RPMI8226 (cell line): ENCODE measurements around the gene MRPL27.
A peak's percentile ranks its signal among the peaks of the same experiment; 100 is the strongest.
"Not testable (repeated sequence)": the region's sequence is repeated elsewhere in the genome, so short reads cannot be mapped to it uniquely, and the experiment has no call there.

Source experiments
- DNase-seq: peaks from one replicate; pipeline ENCODE4 v3.0.0-alpha.2; 2015

Gene MRPL27

DNA sequence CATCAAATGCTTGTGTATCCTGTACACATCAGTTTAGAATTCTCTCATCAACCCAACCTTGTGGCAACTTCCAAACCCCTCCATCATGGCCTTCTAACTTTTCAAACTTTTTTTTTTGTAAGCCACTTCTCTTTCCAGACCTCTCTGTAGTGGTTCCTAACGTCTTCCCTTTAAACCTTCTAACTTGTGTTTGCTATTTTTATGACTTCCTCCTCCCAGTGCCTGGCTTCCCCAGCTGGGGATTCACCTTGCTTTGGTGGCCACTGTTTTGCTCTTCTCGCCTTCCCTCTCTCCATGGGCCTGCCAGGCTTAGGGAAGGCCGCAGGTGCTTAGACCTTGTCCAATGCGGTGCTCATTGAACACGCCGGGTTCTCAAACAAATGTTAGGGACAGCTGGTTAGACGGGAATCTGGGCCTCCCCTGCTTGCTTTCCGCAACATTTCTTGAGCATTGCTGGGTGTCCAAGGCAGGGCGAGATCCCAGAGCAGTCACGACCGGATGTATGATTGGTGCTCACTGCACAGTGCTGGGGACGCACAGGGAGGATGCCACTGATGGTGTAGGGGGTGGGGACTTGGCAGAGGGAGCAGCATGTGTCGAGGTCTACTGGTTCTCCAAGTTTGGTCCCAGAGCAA, 28.1 kb downstream of the MRPL27 start:
- DNase-seq = no peak

DNA sequence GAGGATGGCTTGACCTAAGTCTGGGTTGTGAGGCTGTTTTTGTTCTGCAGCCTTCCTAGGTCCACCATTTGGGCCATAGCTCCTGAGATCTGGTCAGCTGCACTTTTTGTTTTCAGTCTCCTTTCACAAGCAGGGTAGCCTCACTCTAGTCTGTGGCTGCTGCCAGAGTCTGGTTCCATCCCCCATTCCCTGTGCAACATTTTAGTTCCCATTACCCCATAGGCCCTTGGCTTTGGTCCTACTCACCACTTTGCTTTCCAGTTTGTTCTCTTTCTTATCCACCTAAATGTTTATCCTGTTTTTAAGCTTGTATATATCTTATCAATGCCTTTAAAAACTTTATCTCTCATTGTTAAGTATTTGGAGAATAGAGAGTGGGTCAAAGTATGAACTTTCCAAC, 33.6 kb downstream of the MRPL27 start:
- no peak for DNase-seq

DNA sequence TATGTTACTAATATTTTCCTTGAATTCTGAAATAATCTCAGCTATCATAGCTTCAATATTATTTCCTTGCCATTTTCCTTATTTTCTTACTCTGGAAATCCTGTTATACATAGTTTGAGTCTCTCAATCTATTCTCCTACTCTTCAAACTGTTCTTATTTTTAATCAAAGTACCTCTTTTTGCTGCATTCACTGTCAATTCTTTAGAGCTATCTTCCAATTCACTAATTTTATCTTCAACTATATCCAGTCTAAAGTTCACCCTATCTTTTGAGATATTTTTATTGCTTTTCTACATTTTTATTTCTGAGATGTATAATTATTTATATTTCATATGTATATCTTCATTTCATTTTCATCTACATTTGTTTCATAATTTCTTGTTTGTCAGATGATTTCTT, 34.3 kb downstream of the MRPL27 start:
- no peak for DNase-seq

DNA sequence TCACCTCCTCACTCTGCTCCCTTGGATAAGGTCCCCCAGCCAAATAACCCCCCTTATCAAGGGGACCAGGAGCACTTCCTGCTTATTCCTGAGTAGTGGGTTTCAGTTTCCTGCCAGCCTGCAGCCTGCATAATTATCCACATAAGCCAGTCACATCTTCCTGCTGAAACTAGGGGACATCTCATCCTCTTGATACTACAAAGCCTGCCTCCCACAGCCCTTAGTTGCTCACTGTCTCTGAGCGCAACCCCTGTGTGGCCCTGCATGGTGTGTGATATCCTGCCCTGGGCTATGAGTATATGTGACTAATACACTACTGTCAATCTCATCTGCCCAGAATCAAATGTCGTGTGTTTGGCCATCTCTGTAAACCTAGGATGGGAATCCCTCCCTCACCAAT, 35.0 kb downstream of the MRPL27 start:
- no peak for DNase-seq

DNA sequence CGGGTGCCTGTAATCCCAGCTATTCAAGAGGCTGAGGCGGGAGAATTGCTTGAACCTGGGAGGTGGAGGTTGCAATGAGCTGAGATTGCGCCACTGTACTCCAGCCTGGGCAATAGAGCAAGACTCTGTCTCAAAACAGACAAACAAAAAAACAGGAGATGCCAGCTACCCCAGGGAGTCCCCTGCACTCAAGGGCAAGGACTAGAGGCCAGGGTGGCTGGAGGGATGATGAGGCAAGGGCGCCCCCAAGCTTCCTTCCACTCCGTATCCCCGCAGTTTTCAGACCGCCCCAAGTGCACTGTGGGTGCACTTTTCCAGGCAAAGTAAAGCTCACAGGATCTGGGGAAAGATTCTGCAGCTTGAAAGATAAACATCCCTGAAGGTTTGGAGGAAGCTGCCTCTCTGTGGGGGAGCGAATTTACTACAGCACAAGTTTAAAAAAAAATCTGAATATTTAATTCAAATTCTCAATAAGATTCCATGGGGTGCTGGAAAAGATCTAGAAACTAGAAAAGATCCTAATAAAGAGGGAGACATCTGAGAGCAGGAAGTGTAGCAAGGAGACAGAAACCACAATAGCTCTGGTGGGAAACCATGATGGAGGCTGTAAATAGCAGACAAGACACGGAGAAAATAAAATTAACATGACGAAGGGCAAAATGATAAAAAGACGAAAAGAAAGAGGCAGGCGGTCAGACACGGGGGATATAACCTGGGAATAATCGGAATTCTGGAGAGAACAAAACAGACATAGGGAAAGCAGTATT, 39.5 kb downstream of the MRPL27 start:
- DNase-seq = not testable (repeated sequence)

DNA sequence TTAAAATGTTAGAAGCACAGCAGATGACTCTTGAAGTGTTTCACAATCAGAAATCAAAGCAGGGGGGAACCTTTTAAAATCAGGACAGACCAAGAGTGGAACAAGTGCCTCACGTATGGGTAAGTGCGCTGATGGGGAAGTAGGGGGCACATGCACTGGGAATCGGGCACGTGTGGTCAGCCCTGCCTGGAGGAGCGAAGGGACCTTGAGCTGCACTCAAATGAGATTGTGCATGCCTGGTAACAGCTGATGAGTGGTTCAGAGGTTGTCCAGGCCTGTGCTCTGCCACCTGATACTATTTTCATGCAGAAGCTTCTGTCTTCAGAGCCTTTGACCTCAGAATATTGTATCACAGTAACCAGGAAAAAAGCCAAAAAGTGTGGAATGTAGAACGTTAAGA, 40.8 kb downstream of the MRPL27 start:
- DNase-seq = no peak

- no peak for DNase-seq
Measured at GRCh38 chr17:50331085-50331791, 41.7 kb downstream of the MRPL27 start.

DNA sequence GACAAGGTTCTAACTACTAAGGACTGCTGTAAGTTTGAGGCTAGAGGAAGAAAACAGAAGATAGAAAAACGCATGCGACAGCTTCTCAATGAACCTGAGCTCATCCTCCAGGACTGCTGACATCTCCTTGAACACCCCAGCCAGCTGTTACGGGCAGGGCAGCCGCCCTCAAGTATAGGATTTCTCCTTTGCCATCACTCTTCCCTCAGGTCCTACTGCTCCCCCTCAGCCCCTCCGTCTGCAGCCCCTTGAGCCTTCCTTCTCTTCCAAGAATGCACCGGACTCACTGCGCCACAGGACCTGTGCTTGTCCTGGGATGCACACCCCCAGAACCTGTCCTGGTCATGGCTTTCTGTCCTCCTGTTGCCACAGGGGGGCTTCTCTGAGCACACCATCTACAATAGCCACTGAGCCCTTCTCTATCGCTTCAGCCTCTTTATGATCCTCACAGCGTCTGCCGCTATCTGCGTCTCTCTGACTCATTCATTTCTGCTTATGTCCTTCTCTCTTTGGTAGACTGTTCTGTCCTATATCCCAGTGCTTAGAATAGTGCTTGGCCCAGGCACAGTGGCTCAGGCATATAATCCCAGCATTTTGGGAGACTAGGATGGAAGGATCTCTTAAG, 42.7 kb downstream of the MRPL27 start:
- DNase-seq = no peak

GRCh38 chr17:50329716-50330115, 43.3 kb downstream of the MRPL27 start:
- DNase-seq = no peak

DNA sequence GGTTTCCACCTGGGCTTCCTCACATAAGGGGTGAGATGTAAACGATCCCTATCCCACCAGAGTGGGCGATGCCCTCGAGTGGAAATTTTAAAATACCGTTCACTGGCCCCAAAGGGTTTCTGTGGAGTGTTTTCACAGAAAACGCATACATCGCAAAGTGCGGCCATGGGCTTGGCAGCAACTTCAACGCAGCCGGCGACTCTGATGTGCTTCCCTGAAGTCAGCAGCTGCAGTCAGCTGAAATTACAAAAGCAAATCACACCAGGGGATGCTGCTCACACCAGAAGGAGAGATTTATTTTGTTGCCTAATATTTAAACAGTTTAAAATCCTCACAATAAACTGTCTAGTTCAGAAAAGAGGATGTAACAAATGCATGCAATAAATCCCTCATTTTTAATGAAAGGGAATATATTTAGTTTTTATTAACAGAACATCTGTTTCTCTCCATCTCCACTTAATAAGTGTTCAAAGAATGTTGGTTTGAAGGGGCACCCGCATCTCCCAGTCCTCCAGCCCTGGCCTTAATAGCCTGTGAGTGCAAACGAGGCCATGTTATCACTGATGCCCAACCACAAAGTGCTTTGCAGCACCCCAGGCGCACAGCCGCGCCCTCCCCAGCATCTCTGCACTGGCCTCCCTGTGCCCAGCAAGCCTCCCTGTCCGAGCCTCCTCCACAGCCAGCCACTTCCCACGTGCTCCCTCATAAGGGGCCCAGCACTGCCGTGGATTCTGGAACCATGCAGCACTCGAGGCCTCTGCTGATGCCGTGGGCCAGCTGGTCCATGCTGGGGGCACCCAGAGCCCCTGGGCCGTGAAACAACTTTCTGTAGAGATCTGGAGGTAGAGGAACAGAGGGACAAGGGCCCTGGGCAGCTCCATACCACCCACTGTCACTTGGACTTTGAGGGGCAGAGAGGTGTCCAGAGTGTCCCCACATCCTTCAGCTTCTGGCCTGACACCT, 44.3 kb downstream of the MRPL27 start:
- no peak for DNase-seq

GRCh38 chr17:50326831-50327364, 46.1 kb downstream of the MRPL27 start:
- peak; percentile 20 for DNase-seq

GRCh38 chr17:50325906-50326305, 47.1 kb downstream of the MRPL27 start:
- no peak for DNase-seq

- no peak for DNase-seq
Measured at GRCh38 chr17:50323060-50323459, 49.9 kb downstream of the MRPL27 start.

DNA sequence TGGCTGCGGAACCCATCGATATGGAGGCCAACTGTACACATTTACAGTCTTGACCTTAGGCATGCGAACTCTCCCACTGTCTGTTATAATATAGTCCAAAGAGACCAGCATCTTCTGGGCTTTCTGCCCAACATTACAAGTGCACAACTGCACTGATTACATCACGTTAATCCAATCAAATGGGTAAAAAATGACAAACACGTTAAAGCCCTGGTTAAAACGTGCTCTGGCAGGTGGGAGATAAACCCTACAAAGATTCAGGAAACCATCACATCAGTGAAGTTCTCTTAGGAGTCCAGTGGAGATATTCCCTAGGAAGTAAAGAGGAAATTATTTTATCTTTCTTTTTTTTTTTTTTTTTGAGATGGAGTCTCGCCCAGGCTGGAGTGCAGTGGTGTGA, 50.7 kb downstream of the MRPL27 start:
- no peak for DNase-seq

- DNase-seq = no peak
Measured at GRCh38 chr17:50319306-50320004, 53.5 kb downstream of the MRPL27 start.

DNA sequence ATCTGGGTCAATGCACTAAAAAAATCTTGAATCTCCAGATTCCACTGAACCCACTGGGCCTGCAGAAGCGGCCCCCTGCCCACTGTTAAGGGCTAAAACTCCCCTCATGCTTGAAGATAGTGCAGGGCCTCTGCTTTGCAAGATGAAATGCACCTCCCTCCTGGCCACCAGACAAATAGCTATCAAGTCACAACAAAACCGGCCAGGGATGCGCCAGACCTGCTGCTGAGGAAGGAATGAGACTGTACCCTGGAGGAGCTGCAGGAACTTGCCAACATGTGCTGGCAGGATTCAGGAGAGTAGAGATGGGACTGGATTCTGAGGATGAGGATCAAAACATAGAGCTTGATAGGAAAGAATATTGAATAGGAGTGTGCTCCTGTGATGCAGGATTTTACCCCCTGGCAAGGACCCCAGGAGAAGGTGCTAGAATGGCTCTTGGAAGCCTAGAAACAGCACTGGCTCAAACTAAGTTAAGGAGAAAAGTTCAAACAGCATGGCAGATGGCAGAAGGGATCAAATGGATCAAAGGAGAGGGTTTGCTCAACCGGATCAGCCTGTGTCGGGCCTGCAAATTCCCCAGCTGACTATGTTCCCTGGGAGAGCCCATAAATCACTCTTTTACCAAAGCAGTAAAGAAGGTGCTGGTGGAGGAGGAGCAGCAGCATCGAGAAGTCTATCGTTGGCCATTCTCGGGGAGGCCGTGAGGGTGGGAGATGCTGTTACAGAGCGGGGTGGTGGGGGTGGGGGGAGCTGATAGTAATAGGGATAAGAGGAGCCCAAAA, 54.3 kb downstream of the MRPL27 start:
- DNase-seq = no peak
